ENCODE measurements around the gene TUBGCP2.

Gene TUBGCP2

GRCh38 chr10:133295426-133296320 lies 13.0 kb downstream of the TUBGCP2 start:
- peaks cover 86% of the 10 kb centered on the region for H3K36me3 ChIP-seq (ENCODE audit: insufficient read depth, low read length)

GRCh38 chr10:133294189-133294588 lies 14.5 kb downstream of the TUBGCP2 start:
- Histone ChIP-seq H3K4me2 (ENCODE audit: insufficient read depth, low read length) (no peak overlapping the region), H3K4me1 (ENCODE audit: insufficient read depth, low read length) (no peaks in the 10 kb centered on the region), H3K4me3 (ENCODE audit: low read depth in 1 of 2, low read length in 2 of 2) (no peak overlapping the region), H2AFZ (ENCODE audit: low read depth, low read length) (no peak overlapping the region), H3K79me2 (ENCODE audit: insufficient read depth, low read length) (no peaks in the 10 kb centered on the region), H3K27ac (ENCODE audit: low read length) (no peak overlapping the region), H3K9ac (ENCODE audit: low read depth, low read length) (no peak overlapping the region), H3K36me3 (ENCODE audit: insufficient read depth, low read length) (peaks cover 84% of the 10 kb centered on the region), H3K9me3 (ENCODE audit: insufficient read depth, low read length, severe bottlenecking) (no peaks in the 10 kb centered on the region), H4K20me1 (ENCODE audit: insufficient read depth, low read length) (peaks cover 16% of the 10 kb centered on the region; the same call in 1 of the 2 replicates), H3K27me3 (ENCODE audit: insufficient read depth, low read length, poor library complexity) (no peaks in the 10 kb centered on the region)
- TF ChIP-seq CTCF (IDR thresholded peaks at IDR 0.05; ENCODE audit: borderline replicate concordance, extremely low read depth, low read length, poor library complexity, severe bottlenecking) (no peak), EZH2 (IDR thresholded peaks at IDR 0.05; ENCODE audit: borderline replicate concordance, low read depth, low read length, severe bottlenecking) (no peak)
- ATAC-seq (ENCODE audit: insufficient read depth, low read depth) (no peak), DNase-seq (no peak)

More at GRCh38 chr10:133295426-133296320, 13.0 kb downstream of the TUBGCP2 start:
- Histone ChIP-seq H3K27ac (ENCODE audit: low read length) (no peak overlapping the region), H2AFZ (ENCODE audit: low read depth, low read length) (no peak overlapping the region), H3K4me2 (ENCODE audit: insufficient read depth, low read length) (no peak overlapping the region), H3K79me2 (ENCODE audit: insufficient read depth, low read length) (no peaks in the 10 kb centered on the region), H3K4me3 (ENCODE audit: low read depth in 1 of 2, low read length in 2 of 2) (no peak overlapping the region), H3K4me1 (ENCODE audit: insufficient read depth, low read length) (no peaks in the 10 kb centered on the region), H3K27me3 (ENCODE audit: insufficient read depth, low read length, poor library complexity) (no peaks in the 10 kb centered on the region), H4K20me1 (ENCODE audit: insufficient read depth, low read length) (peaks cover 16% of the 10 kb centered on the region; the same call in 1 of the 2 replicates), H3K9ac (ENCODE audit: low read depth, low read length) (no peak overlapping the region), H3K9me3 (ENCODE audit: insufficient read depth, low read length, severe bottlenecking) (no peaks in the 10 kb centered on the region)
- no peak for TF ChIP-seq EZH2 (IDR thresholded peaks at IDR 0.05; ENCODE audit: borderline replicate concordance, low read depth, low read length, severe bottlenecking)
- TF ChIP-seq CTCF (IDR thresholded peaks at IDR 0.05; ENCODE audit: borderline replicate concordance, extremely low read depth, low read length, poor library complexity, severe bottlenecking), result no peak
- DNase-seq (no peak), ATAC-seq (ENCODE audit: insufficient read depth, low read depth) (no peak)

GRCh38 chr10:133293810-133294119 lies 14.9 kb downstream of the TUBGCP2 start:
- Histone ChIP-seq H3K4me1 (ENCODE audit: insufficient read depth, low read length) (no peaks in the 10 kb centered on the region), H4K20me1 (ENCODE audit: insufficient read depth, low read length) (peaks cover 16% of the 10 kb centered on the region; the same call in 1 of the 2 replicates), H3K4me3 (ENCODE audit: low read depth in 1 of 2, low read length in 2 of 2) (no peak overlapping the region), H3K79me2 (ENCODE audit: insufficient read depth, low read length) (no peaks in the 10 kb centered on the region), H3K27ac (ENCODE audit: low read length) (no peak overlapping the region), H3K27me3 (ENCODE audit: insufficient read depth, low read length, poor library complexity) (no peaks in the 10 kb centered on the region), H3K9me3 (ENCODE audit: insufficient read depth, low read length, severe bottlenecking) (no peaks in the 10 kb centered on the region), H3K4me2 (ENCODE audit: insufficient read depth, low read length) (no peak overlapping the region), H3K36me3 (ENCODE audit: insufficient read depth, low read length) (peaks cover 84% of the 10 kb centered on the region), H3K9ac (ENCODE audit: low read depth, low read length) (no peak overlapping the region), H2AFZ (ENCODE audit: low read depth, low read length) (no peak overlapping the region)
- TF ChIP-seq EZH2 (IDR thresholded peaks at IDR 0.05; ENCODE audit: borderline replicate concordance, low read depth, low read length, severe bottlenecking) (no peak), CTCF (IDR thresholded peaks at IDR 0.05; ENCODE audit: borderline replicate concordance, extremely low read depth, low read length, poor library complexity, severe bottlenecking) (no peak)
- DNase-seq (no peak), ATAC-seq (ENCODE audit: insufficient read depth, low read depth) (no peak)
